HepG2 (cell line): Measurements from ENCODE around the gene DYNC1LI2. TPM values are rescaled to one million over a fixed set of nuclear protein-coding genes. Genes with fewer than 3 reads are reported as not detected.

Experiments used
- ATF6 ChIP-seq: sonication (generic); formaldehyde crosslinking; conservative IDR thresholded peaks from 2 replicates; pipeline ENCODE4 v1.4.0; 2020; ENCODE audit warnings: missing genetic modification reagents
- CENPBD1 ChIP-seq: sonication (generic); formaldehyde crosslinking; IDR thresholded peaks from 2 replicates; pipeline ENCODE4 v1.8.0; 2022; ENCODE audit warnings: missing genetic modification reagents, low read depth, mild to moderate bottlenecking, borderline replicate concordance
- CERS6 ChIP-seq: sonication (generic); formaldehyde crosslinking; IDR thresholded peaks from 2 replicates; pipeline ENCODE4 v1.5.0; 2020; ENCODE audit warnings: missing genetic modification reagents
- GZF1 ChIP-seq: sonication (generic); formaldehyde crosslinking; IDR thresholded peaks from 2 replicates; pipeline ENCODE4 v1.5.1; 2020; ENCODE audit warnings: mild to moderate bottlenecking, missing genetic modification reagents
- MYC ChIP-seq: sonication (generic); formaldehyde crosslinking; IDR thresholded peaks from 2 replicates; pipeline ENCODE4 v1.9.0; 2021; ENCODE audit warnings: missing genetic modification reagents, borderline replicate concordance
- NFAT5 ChIP-seq: sonication (generic); formaldehyde crosslinking; IDR thresholded peaks from 2 replicates; pipeline ENCODE4 v1.4.0; 2020; ENCODE audit warnings: missing genetic modification reagents
- NFATC3 ChIP-seq: sonication (generic); formaldehyde crosslinking; IDR thresholded peaks from 2 replicates; pipeline ENCODE4 v1.5.1; 2020; ENCODE audit warnings: mild to moderate bottlenecking, missing genetic modification reagents
- REXO4 ChIP-seq: sonication (generic); formaldehyde crosslinking; IDR thresholded peaks from 2 replicates; pipeline ENCODE4 v1.8.0; 2022; ENCODE audit warnings: missing genetic modification reagents, mild to moderate bottlenecking, borderline replicate concordance
- THAP8 ChIP-seq: sonication (generic); formaldehyde crosslinking; IDR thresholded peaks from 2 replicates; pipeline ENCODE4 v1.5.1; 2020; ENCODE audit warnings: missing genetic modification reagents, mild to moderate bottlenecking, borderline replicate concordance
- ZBTB10 ChIP-seq: sonication (generic); formaldehyde crosslinking; IDR thresholded peaks from 2 replicates; pipeline ENCODE4 v1.4.0; 2020; ENCODE audit warnings: missing genetic modification reagents, borderline replicate concordance
- ZBTB8A ChIP-seq: sonication (generic); formaldehyde crosslinking; IDR thresholded peaks from 2 replicates; pipeline ENCODE4 v1.4.0; 2020; ENCODE audit warnings: mild to moderate bottlenecking, low read depth, missing genetic modification reagents, borderline replicate concordance
- ZFP82 ChIP-seq: sonication (generic); formaldehyde crosslinking; IDR thresholded peaks from 2 replicates; pipeline ENCODE4 v1.5.1; 2020; ENCODE audit warnings: mild to moderate bottlenecking, missing genetic modification reagents, borderline replicate concordance
- ZNF225 ChIP-seq: sonication (generic); formaldehyde crosslinking; IDR thresholded peaks from 2 replicates; pipeline ENCODE4 v1.4.0; 2020; ENCODE audit warnings: mild to moderate bottlenecking, missing genetic modification reagents
- ZNF709 ChIP-seq: sonication (generic); formaldehyde crosslinking; IDR thresholded peaks from 2 replicates; pipeline ENCODE4 v1.5.0; 2020; ENCODE audit warnings: mild to moderate bottlenecking, missing genetic modification reagents
- polyA plus RNA-seq, 8 experiments: library from polyadenylated mRNA; depleted of rRNA in 3 of 8; stranded (reverse) in 7 of 8; unstranded in 1 of 8; fragments of >200 nt; fragmentation: Illumina TruSeq in 4 of 8; extraction: Trizol in 4 of 8; gene quantifications; 2 replicates each; pipeline versions ENCODE4 v1.2.1 to v1.2.3, GENCODE V29; 2011 to 2016; ENCODE audit warnings: low read depth in 4 of 8, missing spikeins in 1 of 8, mixed read lengths in 1 of 8; ENCODE audit not compliant: insufficient read depth in 1 of 8
- total RNA-seq, 5 experiments: library from RNA; depleted of rRNA; stranded (reverse); fragments of >200 nt; fragmentation: Illumina TruSeq; extraction: Trizol; gene quantifications; 2 replicates each; pipeline ENCODE4 v1.2.3, GENCODE V29; 2016; ENCODE audit warnings: low read depth in 1 of 5

The DYNC1LI2 gene
- total and polyA plus RNA-seq, 2 of the 13 experiments (the other 11 are each of a cell fraction or from before 2014, with no cell fraction given) = 65.5 to 135 TPM

- no peak for TF ChIP-seq ATF6 (CRISPR knock-in tag)
- TF ChIP-seq ZFP82 (CRISPR knock-in tag) = no peak; the same call in 1 of the 2 replicates
- no peak for TF ChIP-seq CERS6 (CRISPR knock-in tag)
- TF ChIP-seq REXO4 = no peak
- no peak for TF ChIP-seq ZBTB10 (CRISPR knock-in tag)
- peak; percentile 19; the same call in 1 of the 2 replicates for TF ChIP-seq THAP8
- no peak for TF ChIP-seq CENPBD1 (CRISPR knock-in tag)
- TF ChIP-seq NFAT5 (CRISPR knock-in tag) = peak; percentile 87
- TF ChIP-seq MYC = 0 out of 2 replicates have a peak, but pooled peaks have one; percentile 4
- no peak for TF ChIP-seq GZF1 (CRISPR knock-in tag)
- TF ChIP-seq ZNF225 (CRISPR knock-in tag) = peak; percentile 74; the same call in 1 of the 2 replicates
- no peak for TF ChIP-seq ZNF709 (CRISPR knock-in tag)
- TF ChIP-seq ZBTB8A (CRISPR knock-in tag) = no peak
- TF ChIP-seq NFATC3 = no peak
These were observed 55.3 kb downstream of the DYNC1LI2 start (continued) for GRCh38 chr16:66695935-66696668.
